Aorta (tissue), 5 donors: ENCODE measurements around the gene NTRK3. TPM values are rescaled to one million over a fixed set of nuclear protein-coding genes. Genes with fewer than 3 reads are reported as not detected.

Experiments used
- ATAC-seq: fragments of 200-7000 bp; cut with Tn5 transposase; one replicate; pipeline ENCODE4 v1.9.1; 2022; ENCODE audit warnings: moderate library complexity; ENCODE audit not compliant: low FRiP score
- DNase-seq, 2 donors: peaks; one replicate each; pipeline ENCODE4 v3.0.0-alpha.2; 2020
- H3K27ac ChIP-seq, 2 donors: one replicate each; pipeline ENCODE4 v1.5.1; 2013; ENCODE audit warnings: low read length in 2 of 2, mild to moderate bottlenecking in 2 of 2, moderate library complexity in 2 of 2, control low read depth in 1 of 2, inconsistent platforms in 1 of 2, low read depth in 1 of 2
- H3K27me3 ChIP-seq, 2 donors: one replicate each; pipeline ENCODE4 v1.6.1; 2013; ENCODE audit warnings: control low read depth in 1 of 2, low read length in 1 of 2, mild to moderate bottlenecking in 1 of 2, moderate library complexity in 1 of 2; ENCODE audit not compliant: insufficient read depth in 2 of 2, control insufficient read depth in 1 of 2
- H3K36me3 ChIP-seq, 2 donors: one replicate each; pipeline ENCODE4 v1.6.1; 2013; ENCODE audit warnings: control low read depth in 1 of 2, low read length in 1 of 2, mild to moderate bottlenecking in 1 of 2; ENCODE audit not compliant: insufficient read depth in 2 of 2, control insufficient read depth in 1 of 2
- H3K4me1 ChIP-seq, 2 donors: one replicate each; pipeline ENCODE4 v1.6.1; 2013; ENCODE audit warnings: low read length in 2 of 2, control low read depth in 1 of 2, mild to moderate bottlenecking in 1 of 2, moderate library complexity in 1 of 2; ENCODE audit not compliant: insufficient read depth in 2 of 2, control insufficient read depth in 1 of 2
- H3K4me3 ChIP-seq, 2 donors: one replicate each; pipeline ENCODE4 v1.5.1; 2013; ENCODE audit warnings: low read length in 2 of 2, control low read depth in 1 of 2, mild to moderate bottlenecking in 1 of 2
- H3K9me3 ChIP-seq: one replicate; pipeline ENCODE4 v1.6.1; 2013; ENCODE audit warnings: mild to moderate bottlenecking, low read length; ENCODE audit not compliant: control insufficient read depth
- WGBS, 2 donors: extraction: QIAGEN DNeasy Blood & Tissue Kit; methylation state at CpG; one replicate each; pipeline ENCODE4 v1.1.7; 2013; 5-methylcytosine and 5-hydroxymethylcytosine counted together
- intact Hi-C, 2 donors: fragments of 100-400 bp; cut with DNase I; formaldehyde crosslinking; loops; one replicate each; pipeline versions ENCODE4 v1.14.2 to v1.15.0; 2022
- polyA plus RNA-seq, 2 donors: library from polyadenylated mRNA; stranded (reverse); fragments of 200-250 nt; gene quantifications; one replicate each; pipeline ENCODE4 v1.2.3, GENCODE V29; 2013
- total RNA-seq, 2 donors: library from RNA; stranded (reverse); fragmentation: NEBNext Ultra II Directional; extraction: Animal tissue kit (Norgen Biotek cat#: 25700); gene quantifications; one replicate each; pipeline ENCODE4 v1.2.1, GENCODE V29; 2021
- donor health status: healthy with polysubstance abuse.
- donor health status: Bipolar disorder and iron deficiency.
- donor health status: DM: no; HTN: no; CAD: no.
- donor health status: DM: no; HTN: no; CAD: no.
- donor health status: DM: yes; HTN: yes; CAD: no.

Gene NTRK3
- total and polyA plus RNA-seq, 4 donors, result 8.9 to 84.0 (median 79.6) TPM

- ATAC-seq (no peak), DNase-seq (no peak)
- no peaks in the 10 kb centered on the region for H3K36me3 ChIP-seq
- H3K27me3 ChIP-seq, result no peaks in the 10 kb centered on the region
- no peak overlapping the region for H3K27ac ChIP-seq
- 20 to 25% methylated on average over 2 of the region's 2 CpGs for WGBS, 2 donors
- H3K4me3 ChIP-seq, result no peak overlapping the region
- peaks cover 6 to 8% of the 10 kb centered on the region in 2 donors for H3K4me1 ChIP-seq
- intact Hi-C loops, result no loop called here
- H3K9me3 ChIP-seq, result no peaks in the 10 kb centered on the region
Measured at GRCh38 chr15:87961851-87962420, 294.6 kb downstream of the NTRK3 start.

- peaks cover 6 to 8% of the 10 kb centered on the region in 2 donors for H3K4me1 ChIP-seq
- DNase-seq, result no peak
- 7 to 14% methylated on average over 4 of the region's 4 CpGs for WGBS, 2 donors
- no peak overlapping the region for H3K4me3 ChIP-seq
- intact Hi-C loops, result no loop called here
- ATAC-seq, result peak; percentile 70
- H3K9me3 ChIP-seq, result no peaks in the 10 kb centered on the region
- H3K36me3 ChIP-seq, result no peaks in the 10 kb centered on the region
- no peaks in the 10 kb centered on the region for H3K27me3 ChIP-seq
- H3K27ac ChIP-seq, result no peak overlapping the region
Measured at GRCh38 chr15:87959662-87960061, 296.9 kb downstream of the NTRK3 start.

GRCh38 chr15:87959080-87959479 is 297.5 kb downstream of the NTRK3 start:
- no peak overlapping the region for H3K27ac ChIP-seq
- H3K4me3 ChIP-seq, result no peak overlapping the region
- ATAC-seq (no peak), DNase-seq (no peak)
- 78 to 82% methylated on average over 11 of the region's 11 CpGs for whole genome bisulfite sequencing, 2 donors
- H3K36me3 ChIP-seq, result no peaks in the 10 kb centered on the region
- no peaks in the 10 kb centered on the region for H3K9me3 ChIP-seq
- H3K4me1 ChIP-seq, result peaks cover 6 to 8% of the 10 kb centered on the region in 2 donors
- H3K27me3 ChIP-seq, result no peaks in the 10 kb centered on the region
- intact Hi-C loops, result no loop called here

DNA sequence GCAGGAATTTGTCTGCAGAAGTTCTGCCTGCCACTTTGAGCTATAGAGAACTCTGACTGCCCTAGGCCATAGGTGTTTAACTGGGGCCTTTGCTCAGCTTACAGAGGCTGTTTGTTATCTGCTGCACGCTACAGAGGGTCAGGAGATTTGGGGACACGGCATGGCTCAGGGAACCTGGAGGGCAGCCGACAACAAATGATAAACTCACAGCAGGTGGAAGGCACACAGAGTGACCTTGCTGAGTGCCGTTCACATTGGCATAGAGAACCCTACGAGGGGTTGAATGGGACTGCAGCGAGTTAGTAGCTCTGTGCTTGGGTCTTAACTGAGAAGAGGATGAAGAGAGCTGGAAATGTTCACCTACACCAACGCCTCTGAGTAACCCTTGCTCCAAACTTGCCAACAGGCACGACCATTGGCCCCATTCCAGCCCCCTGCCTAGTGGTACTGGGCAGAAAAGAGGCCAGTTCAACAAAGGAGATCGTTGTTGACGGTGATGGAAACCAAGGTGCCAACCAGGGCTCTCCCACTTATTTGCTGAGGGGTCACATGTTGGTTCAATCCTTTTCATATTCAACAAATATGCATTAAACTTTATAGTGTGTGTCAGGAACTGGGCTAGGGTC is 301.1 kb downstream of the NTRK3 start:
- peak; percentile 12 for ATAC-seq
- DNase-seq, result no peak
- H3K4me3 ChIP-seq, result no peak overlapping the region
- intact Hi-C loops, result no loop called here
- H3K27ac ChIP-seq, result no peak overlapping the region
- H3K36me3 ChIP-seq, result no peaks in the 10 kb centered on the region
- no peaks in the 10 kb centered on the region for H3K9me3 ChIP-seq
- no peaks in the 10 kb centered on the region for H3K27me3 ChIP-seq
- peaks cover 0 to 2% of the 10 kb centered on the region in 2 donors for H3K4me1 ChIP-seq
- WGBS, 2 donors, result 61 to 63% methylated on average over 10 of the region's 10 CpGs

DNA sequence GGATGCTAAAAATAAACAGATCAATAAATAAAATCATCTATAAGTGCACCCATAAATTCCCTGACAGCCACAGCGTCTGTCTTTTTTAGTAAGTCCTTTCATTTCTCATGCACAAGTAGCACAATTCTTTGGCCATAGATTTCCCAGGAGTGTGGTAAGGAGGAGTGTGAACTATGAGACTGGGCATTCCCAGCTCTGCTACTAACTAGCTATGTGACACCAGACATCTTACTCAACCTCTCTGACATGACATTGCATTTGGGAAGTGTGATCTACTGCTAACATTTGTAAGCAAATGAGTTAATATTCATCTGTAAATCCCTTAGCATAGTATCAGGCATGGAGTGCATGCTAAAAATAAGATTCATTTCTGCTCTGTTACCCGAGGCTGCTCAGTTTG is 301.7 kb downstream of the NTRK3 start:
- intact Hi-C loops, result no loop called here
- Histone ChIP-seq H3K9me3 (no peaks in the 10 kb centered on the region), H3K4me1 (peaks cover under 1 to 2% of the 10 kb centered on the region in 2 donors), H3K4me3 (no peak overlapping the region), H3K27me3 (no peaks in the 10 kb centered on the region), H3K36me3 (no peaks in the 10 kb centered on the region), H3K27ac (no peak overlapping the region)
- ATAC-seq, result peak; percentile 66
- WGBS, 2 donors, result 24 to 38% methylated on average over 2 of the region's 2 CpGs
- DNase-seq, result no peak

DNA sequence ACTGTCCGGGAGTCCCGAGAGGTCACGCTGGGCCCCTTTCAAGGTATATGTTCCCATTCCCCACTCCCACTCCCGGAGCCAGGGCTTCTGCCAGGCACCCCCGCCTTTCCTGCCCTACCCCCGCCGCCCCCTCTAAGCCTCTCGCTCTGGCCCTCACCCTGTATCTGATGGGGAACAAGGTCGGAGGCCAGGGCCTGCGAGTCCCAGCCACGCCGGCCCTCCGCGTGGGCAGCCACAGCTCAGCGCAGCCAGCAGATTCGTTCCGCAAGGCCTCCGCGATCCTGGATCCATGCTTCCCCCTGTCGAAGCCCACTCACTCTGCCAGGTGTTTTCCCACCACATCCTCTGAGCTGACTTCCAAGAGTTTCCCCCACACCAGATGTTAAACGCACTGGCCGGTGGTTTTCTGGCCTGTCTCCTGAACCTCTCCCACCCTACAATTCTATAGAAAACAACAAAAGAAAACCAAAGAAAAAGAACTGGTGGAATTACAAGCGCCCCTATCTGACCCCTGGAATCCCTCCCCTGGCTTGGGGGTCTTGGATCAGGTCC is 303.7 kb downstream of the NTRK3 start:
- Histone ChIP-seq H3K27me3 (no peaks in the 10 kb centered on the region), H3K4me3 (no peak overlapping the region), H3K27ac (no peak overlapping the region), H3K9me3 (no peaks in the 10 kb centered on the region), H3K4me1 (peaks cover 0 to 8% of the 10 kb centered on the region in 2 donors), H3K36me3 (no peaks in the 10 kb centered on the region)
- 96 to 97% methylated on average over 22 to 23 of the region's 23 CpGs for WGBS, 2 donors
- no peak for ATAC-seq
- no peak for DNase-seq
- intact Hi-C loops, result no loop called here

DNA sequence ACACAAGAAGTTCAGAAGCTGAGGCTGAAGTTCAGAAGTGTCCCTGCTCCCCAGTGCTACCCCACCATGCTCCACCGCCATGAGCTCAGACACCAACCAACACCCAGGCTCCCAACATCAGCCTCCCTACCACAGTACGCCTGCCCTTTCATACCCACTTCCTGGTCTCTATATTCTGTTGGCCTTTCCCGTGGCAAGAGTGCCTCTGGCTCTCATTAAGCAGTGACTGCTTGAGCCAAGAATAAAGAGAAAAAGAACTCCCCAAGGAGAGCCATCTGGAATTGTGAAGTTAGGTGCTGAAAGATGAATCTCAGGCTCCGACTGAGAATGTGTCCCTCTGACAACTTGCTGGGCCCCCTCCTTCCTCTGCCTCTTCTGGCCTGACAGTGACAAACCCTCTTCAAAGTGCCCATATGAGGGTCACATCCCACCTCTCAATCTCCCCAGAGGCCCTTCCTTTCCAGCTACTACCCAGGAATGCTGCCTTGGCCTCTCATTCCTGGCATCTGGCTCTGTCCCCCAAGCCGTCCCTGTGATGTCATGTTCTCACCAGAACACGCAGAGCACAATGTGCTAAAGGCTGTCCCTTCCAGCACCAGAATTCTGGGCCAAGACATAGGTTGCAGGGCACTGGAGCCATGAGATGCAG is 306.8 kb downstream of the NTRK3 start:
- DNase-seq, result no peak
- ATAC-seq, result peak; percentile 58
- H3K36me3 ChIP-seq, result no peaks in the 10 kb centered on the region
- peaks cover 0 to 8% of the 10 kb centered on the region in 2 donors for H3K4me1 ChIP-seq
- no peaks in the 10 kb centered on the region for H3K27me3 ChIP-seq
- intact Hi-C loops, result no loop called here
- WGBS, 2 donors, result 15 to 32% methylated on average over 6 of the region's 6 CpGs
- no peak overlapping the region for H3K27ac ChIP-seq
- no peaks in the 10 kb centered on the region for H3K9me3 ChIP-seq
- H3K4me3 ChIP-seq, result no peak overlapping the region

- DNase-seq (no peak), ATAC-seq (no peak)
- 54 to 59% methylated on average over 7 of the region's 7 CpGs for WGBS, 2 donors
- Histone ChIP-seq H3K27ac (no peak overlapping the region), H3K9me3 (no peaks in the 10 kb centered on the region), H3K4me1 (peaks cover 0 to 8% of the 10 kb centered on the region in 2 donors), H3K4me3 (no peak overlapping the region), H3K36me3 (no peaks in the 10 kb centered on the region), H3K27me3 (no peaks in the 10 kb centered on the region)
- intact Hi-C loops, result no loop called here
Measured at GRCh38 chr15:87949151-87949574, 307.4 kb downstream of the NTRK3 start.
